ENCODE data around the gene NEMP2. TPM values are rescaled to one million over a fixed set of nuclear protein-coding genes. Genes with fewer than 3 reads are reported as not detected.

NEMP2 gene
- total RNA-seq, 1 donor from 2014 or later: 3.8 TPM

DNA sequence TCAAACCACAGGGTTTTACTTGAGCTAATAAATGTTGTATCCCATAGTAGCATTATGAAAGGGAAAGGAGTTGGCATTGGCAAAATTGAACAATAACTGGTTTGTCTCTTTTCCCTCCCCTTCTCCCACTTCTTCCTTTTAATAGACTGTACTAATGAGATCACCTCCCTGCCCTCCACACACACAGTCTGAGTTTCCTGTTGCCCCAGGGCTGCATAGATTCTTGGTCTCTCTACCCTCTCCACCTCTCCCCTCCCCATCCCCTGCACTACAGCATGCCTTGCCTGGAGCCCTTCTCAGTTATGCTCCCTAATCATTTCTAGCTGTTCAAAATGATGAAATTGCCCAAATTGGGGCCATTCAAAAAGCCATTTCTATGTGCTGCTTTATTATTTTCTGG lies 37.2 kb upstream of the NEMP2 start:
- DNase-seq (ENCODE audit: low read depth): no peak
- no peaks in the 10 kb centered on the region for H3K27me3 ChIP-seq (ENCODE audit: control insufficient read depth, insufficient read depth, low read length)
- TF ChIP-seq, protein P1, sequence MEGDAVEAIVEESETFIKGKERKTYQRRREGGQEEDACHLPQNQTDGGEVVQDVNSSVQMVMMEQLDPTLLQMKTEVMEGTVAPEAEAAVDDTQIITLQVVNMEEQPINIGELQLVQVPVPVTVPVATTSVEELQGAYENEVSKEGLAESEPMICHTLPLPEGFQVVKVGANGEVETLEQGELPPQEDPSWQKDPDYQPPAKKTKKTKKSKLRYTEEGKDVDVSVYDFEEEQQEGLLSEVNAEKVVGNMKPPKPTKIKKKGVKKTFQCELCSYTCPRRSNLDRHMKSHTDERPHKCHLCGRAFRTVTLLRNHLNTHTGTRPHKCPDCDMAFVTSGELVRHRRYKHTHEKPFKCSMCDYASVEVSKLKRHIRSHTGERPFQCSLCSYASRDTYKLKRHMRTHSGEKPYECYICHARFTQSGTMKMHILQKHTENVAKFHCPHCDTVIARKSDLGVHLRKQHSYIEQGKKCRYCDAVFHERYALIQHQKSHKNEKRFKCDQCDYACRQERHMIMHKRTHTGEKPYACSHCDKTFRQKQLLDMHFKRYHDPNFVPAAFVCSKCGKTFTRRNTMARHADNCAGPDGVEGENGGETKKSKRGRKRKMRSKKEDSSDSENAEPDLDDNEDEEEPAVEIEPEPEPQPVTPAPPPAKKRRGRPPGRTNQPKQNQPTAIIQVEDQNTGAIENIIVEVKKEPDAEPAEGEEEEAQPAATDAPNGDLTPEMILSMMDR (IDR thresholded peaks at IDR 0.05; ENCODE audit: insufficient read depth, low read length, poor library complexity, severe bottlenecking): no peak

GRCh38 chr2:190570871-190571270 lies 36.3 kb upstream of the NEMP2 start:
- H3K36me3 ChIP-seq (ENCODE audit: control insufficient read depth, insufficient read depth, low read length): no peaks in the 10 kb centered on the region
- no peak overlapping the region for H3K4me3 ChIP-seq (ENCODE audit: low read depth, low read length)
- no peak for DNase-seq (ENCODE audit: low read depth)
- H3K27me3 ChIP-seq (ENCODE audit: control insufficient read depth, insufficient read depth, low read length): no peaks in the 10 kb centered on the region
- TF ChIP-seq, protein P1 (IDR thresholded peaks at IDR 0.05; ENCODE audit: insufficient read depth, low read length, poor library complexity, severe bottlenecking): no peak

More for the DNA sequence above, 37.2 kb upstream of the NEMP2 start:
- Histone ChIP-seq H3K36me3 (ENCODE audit: control insufficient read depth, insufficient read depth, low read length) (no peaks in the 10 kb centered on the region), H3K4me3 (ENCODE audit: low read depth, low read length) (no peak overlapping the region)

GRCh38 chr2:190569994-190570755 lies 35.7 kb upstream of the NEMP2 start:
- no peak for DNase-seq (ENCODE audit: low read depth)
- Histone ChIP-seq H3K27me3 (ENCODE audit: control insufficient read depth, insufficient read depth, low read length) (no peaks in the 10 kb centered on the region), H3K36me3 (ENCODE audit: control insufficient read depth, insufficient read depth, low read length) (no peaks in the 10 kb centered on the region), H3K4me3 (ENCODE audit: low read depth, low read length) (no peak overlapping the region)
- TF ChIP-seq, protein P1 (IDR thresholded peaks at IDR 0.05; ENCODE audit: insufficient read depth, low read length, poor library complexity, severe bottlenecking): no peak

- Histone ChIP-seq H3K4me3 (ENCODE audit: low read depth, low read length) (no peak overlapping the region), H3K36me3 (ENCODE audit: control insufficient read depth, insufficient read depth, low read length) (no peaks in the 10 kb centered on the region), H3K27me3 (ENCODE audit: control insufficient read depth, insufficient read depth, low read length) (no peaks in the 10 kb centered on the region)
- DNase-seq (ENCODE audit: low read depth): no peak
- TF ChIP-seq, protein P1 (IDR thresholded peaks at IDR 0.05; ENCODE audit: insufficient read depth, low read length, poor library complexity, severe bottlenecking): no peak
These were observed 30.3 kb upstream of the NEMP2 start for GRCh38 chr2:190564838-190565237.

- Histone ChIP-seq H3K27me3 (ENCODE audit: control insufficient read depth, insufficient read depth, low read length) (no peaks in the 10 kb centered on the region), H3K4me3 (ENCODE audit: low read depth, low read length) (no peak overlapping the region), H3K36me3 (ENCODE audit: control insufficient read depth, insufficient read depth, low read length) (no peaks in the 10 kb centered on the region)
- TF ChIP-seq, protein P1 (IDR thresholded peaks at IDR 0.05; ENCODE audit: insufficient read depth, low read length, poor library complexity, severe bottlenecking): no peak
- DNase-seq (ENCODE audit: low read depth): no peak
These were observed 29.1 kb upstream of the NEMP2 start for GRCh38 chr2:190563646-190564045.

- Histone ChIP-seq H3K4me3 (ENCODE audit: low read depth, low read length) (no peak overlapping the region), H3K27me3 (ENCODE audit: control insufficient read depth, insufficient read depth, low read length) (no peaks in the 10 kb centered on the region), H3K36me3 (ENCODE audit: control insufficient read depth, insufficient read depth, low read length) (no peaks in the 10 kb centered on the region)
- TF ChIP-seq, protein P1 (IDR thresholded peaks at IDR 0.05; ENCODE audit: insufficient read depth, low read length, poor library complexity, severe bottlenecking): no peak
- peak; percentile 45 for DNase-seq (ENCODE audit: low read depth)
These were observed 28.6 kb upstream of the NEMP2 start for GRCh38 chr2:190563109-190563508.

All from kidney epithelial cell (primary cell).